ENCODE results near the gene GABRR2. TPM values are rescaled to one million over a fixed set of nuclear protein-coding genes. Genes with fewer than 3 reads are reported as not detected.

The GABRR2 gene
- total RNA-seq, 2 donors from 2014 or later = 2.0 TPM; not detected in 1

- H3K4me1 ChIP-seq (ENCODE audit: control insufficient read depth in 1 of 2, low read depth in 2 of 2) = no peaks in the 10 kb centered on the region
- no peaks in the 10 kb centered on the region for H3K36me3 ChIP-seq
- ATAC-seq (ENCODE audit: insufficient number of reproducible peaks, low FRiP score, low read depth) = no peak
- H3K4me3 ChIP-seq = no peak overlapping the region
- no peaks in the 10 kb centered on the region for H3K9me3 ChIP-seq
- no peak for TF ChIP-seq CTCF (IDR thresholded peaks at IDR 0.05)
- H3K27me3 ChIP-seq (replicated peaks; ENCODE audit: insufficient read depth) = no peaks in the 10 kb centered on the region
- no peak for DNase-seq (ENCODE audit: low spot score)
- no peak overlapping the region for H3K27ac ChIP-seq
Measured at GRCh38 chr6:89254569-89254968, 60.5 kb downstream of the GABRR2 start.

GRCh38 chr6:89252907-89253306 lies 62.2 kb downstream of the GABRR2 start:
- Histone ChIP-seq H3K9me3 (no peaks in the 10 kb centered on the region), H3K4me1 (ENCODE audit: control insufficient read depth in 1 of 2, low read depth in 2 of 2) (no peaks in the 10 kb centered on the region), H3K27ac (no peak overlapping the region), H3K4me3 (no peak overlapping the region), H3K36me3 (no peaks in the 10 kb centered on the region), H3K27me3 (replicated peaks; ENCODE audit: insufficient read depth) (no peaks in the 10 kb centered on the region)
- no peak for TF ChIP-seq CTCF (IDR thresholded peaks at IDR 0.05)
- no peak for DNase-seq (ENCODE audit: low spot score)
- no peak for ATAC-seq (ENCODE audit: insufficient number of reproducible peaks, low FRiP score, low read depth)

GRCh38 chr6:89251976-89252375 lies 63.1 kb downstream of the GABRR2 start:
- Histone ChIP-seq H3K4me1 (ENCODE audit: control insufficient read depth in 1 of 2, low read depth in 2 of 2) (no peaks in the 10 kb centered on the region), H3K9me3 (no peaks in the 10 kb centered on the region), H3K27ac (no peak overlapping the region), H3K27me3 (replicated peaks; ENCODE audit: insufficient read depth) (no peaks in the 10 kb centered on the region), H3K36me3 (no peaks in the 10 kb centered on the region), H3K4me3 (no peak overlapping the region)
- TF ChIP-seq CTCF (IDR thresholded peaks at IDR 0.05) = no peak
- ATAC-seq (ENCODE audit: insufficient number of reproducible peaks, low FRiP score, low read depth) (no peak), DNase-seq (ENCODE audit: low spot score) (no peak)

- DNase-seq (ENCODE audit: low spot score) (no peak), ATAC-seq (ENCODE audit: insufficient number of reproducible peaks, low FRiP score, low read depth) (no peak)
- Histone ChIP-seq H3K27me3 (replicated peaks; ENCODE audit: insufficient read depth) (no peaks in the 10 kb centered on the region), H3K4me1 (ENCODE audit: control insufficient read depth in 1 of 2, low read depth in 2 of 2) (no peaks in the 10 kb centered on the region), H3K36me3 (no peaks in the 10 kb centered on the region), H3K9me3 (no peaks in the 10 kb centered on the region), H3K4me3 (no peak overlapping the region), H3K27ac (no peak overlapping the region)
- TF ChIP-seq CTCF (IDR thresholded peaks at IDR 0.05) = no peak
Measured at GRCh38 chr6:89251170-89251569, 63.9 kb downstream of the GABRR2 start.

DNA sequence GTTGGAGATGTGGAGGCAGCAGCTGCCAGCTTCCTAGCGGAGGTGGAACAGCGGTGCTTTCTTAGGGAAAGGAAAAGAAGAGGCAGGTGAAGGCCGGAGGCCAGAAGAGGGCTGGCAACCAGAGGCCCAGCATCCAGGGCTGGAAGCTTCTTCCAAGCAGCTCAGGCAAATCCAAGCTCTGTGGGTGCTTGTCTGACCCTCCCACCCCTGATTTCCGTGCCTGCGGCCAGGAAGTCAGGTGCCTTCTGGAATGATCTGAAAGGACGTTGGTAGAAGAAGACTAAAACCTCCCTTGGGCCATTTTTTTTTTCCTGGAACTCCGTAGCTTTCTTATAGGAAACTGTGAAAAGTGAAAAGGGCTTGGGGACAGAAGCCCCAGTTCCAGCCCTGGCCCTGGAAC lies 64.9 kb downstream of the GABRR2 start:
- ATAC-seq (ENCODE audit: insufficient number of reproducible peaks, low FRiP score, low read depth) (no peak), DNase-seq (ENCODE audit: low spot score) (no peak)
- Histone ChIP-seq H3K4me3 (no peak overlapping the region), H3K27me3 (replicated peaks; ENCODE audit: insufficient read depth) (no peaks in the 10 kb centered on the region), H3K4me1 (ENCODE audit: control insufficient read depth in 1 of 2, low read depth in 2 of 2) (no peaks in the 10 kb centered on the region), H3K9me3 (no peaks in the 10 kb centered on the region), H3K27ac (no peak overlapping the region), H3K36me3 (no peaks in the 10 kb centered on the region)
- no peak for TF ChIP-seq CTCF (IDR thresholded peaks at IDR 0.05)

Data from thoracic aorta (tissue), 2 donors.